Testis (tissue), 2 donors: Measurements from ENCODE around the gene SOX6.

ENCODE experiments used
- CTCF ChIP-seq, 3 experiments: fragments of 450-650 bp in 2 of 3; fragments of 200-600 bp in 1 of 3; sonication (generic) in 1 of 3; IDR thresholded peaks; one replicate each; pipeline ENCODE4 v1.5.1; 2016 to 2019; ENCODE audit warnings: antibody characterized with exemption in 3 of 3, mild to moderate bottlenecking in 2 of 3, moderate library complexity in 1 of 3
- POLR2A ChIP-seq: fragments of 450-650 bp; IDR thresholded peaks from one replicate; pipeline ENCODE4 v1.6.1; 2017; ENCODE audit warnings: antibody characterized with exemption, mild to moderate bottlenecking, moderate library complexity

GRCh38 chr11:16336204-16336603 lies 20.1 kb downstream of the SOX6 start:
- TF ChIP-seq CTCF (IDR thresholded peaks at IDR 0.05) (no peak), POLR2A (no peak)
